GM12801 (cell line): ENCODE results near the gene WDR86.

Experiments
- CTCF ChIP-seq: IDR thresholded peaks from one replicate; pipeline ENCODE4 v1.5.1; 2011; ENCODE audit warnings: control low read depth; ENCODE audit not compliant: insufficient read length; ENCODE audit errors: extremely low read depth

WDR86 gene

GRCh38 chr7:151374726-151375125, 35.1 kb downstream of the WDR86 start:
- no peak for TF ChIP-seq CTCF

GRCh38 chr7:151374139-151374538, 35.7 kb downstream of the WDR86 start:
- no peak for TF ChIP-seq CTCF

- no peak for TF ChIP-seq CTCF
Observed at GRCh38 chr7:151373599-151373998, 36.2 kb downstream of the WDR86 start.

GRCh38 chr7:151372612-151373265, 37.1 kb downstream of the WDR86 start:
- TF ChIP-seq CTCF: no peak

GRCh38 chr7:151371266-151371665, 38.6 kb downstream of the WDR86 start:
- no peak for TF ChIP-seq CTCF

GRCh38 chr7:151368136-151368571, 41.7 kb downstream of the WDR86 start:
- TF ChIP-seq CTCF: no peak

- no peak for TF ChIP-seq CTCF
Observed at GRCh38 chr7:151367284-151367683, 42.6 kb downstream of the WDR86 start.
